ENCODE data around the gene SYTL3. TPM values are rescaled to one million over a fixed set of nuclear protein-coding genes. Genes with fewer than 3 reads are reported as not detected.

Gene SYTL3
- total and polyA plus RNA-seq, 10 of the 15 experiments (the other 5 are each of a cell fraction or from before 2014, with no cell fraction given): 3.3 to 12.1 (median 6.9) TPM

DNA sequence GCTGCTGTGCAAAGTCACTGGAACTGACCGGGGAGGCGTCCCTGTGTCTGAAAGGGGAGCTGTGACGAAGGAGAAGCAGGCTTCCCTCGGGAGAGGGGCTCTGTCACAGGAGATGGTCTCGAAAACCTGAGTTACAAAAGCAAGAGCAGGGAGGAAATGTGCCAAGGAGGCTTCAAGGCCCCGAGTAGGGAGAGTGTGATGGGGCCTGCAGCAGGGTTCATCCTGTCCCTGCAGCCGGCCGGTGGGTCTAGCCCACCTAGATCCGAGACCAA, 22.0 kb upstream of the SYTL3 start:
- CTCF ChIA-PET: interaction anchor here (1.6 to 3.0 kb wide), 2 partner anchors 63 to 407 kb away, joined by 3 to 18 read pairs; no protein-coding TSS in a partner anchor
- ATAC-seq (no peak), DNase-seq (ENCODE audit: low read depth, low spot score) (no peak), FAIRE-seq (no peak)
- in situ Hi-C loops (cut with MboI) (no loop called here), intact Hi-C loops (cut with micrococcal nuclease; ENCODE audit: unreplicated experiment) (no loop called here)
- Histone ChIP-seq H3K36me3 (ENCODE audit: control insufficient read depth in 2 of 2, insufficient read depth in 2 of 2, low read length in 1 of 2) (peaks cover 13 to 25% of the 10 kb centered on the region in 2 experiments), H3K79me2 (ENCODE audit: control insufficient read depth, insufficient read depth, low read length) (no peaks in the 10 kb centered on the region), H3K27ac (ENCODE audit: control insufficient read depth, insufficient read depth) (no peak overlapping the region), H3K27me3 (replicated peaks in 1 of 2; ENCODE audit: control insufficient read depth in 2 of 2, insufficient read depth in 2 of 2, low read length in 1 of 2) (no peaks in the 10 kb centered on the region), H3K4me3 (no peak overlapping the region), H4K20me1 (ENCODE audit: control insufficient read depth, insufficient read depth) (no peaks in the 10 kb centered on the region), H3K4me2 (ENCODE audit: control insufficient read depth, insufficient read depth) (no peak overlapping the region), H3K9me3 (replicated peaks; ENCODE audit: control insufficient read depth, insufficient read depth, low read length) (no peaks in the 10 kb centered on the region), H3K4me1 (ENCODE audit: control insufficient read depth, insufficient read depth, low read length) (no peaks in the 10 kb centered on the region), H3K9ac (ENCODE audit: control insufficient read depth, insufficient read depth, low read length) (no peak overlapping the region), H2AFZ (ENCODE audit: control insufficient read depth, low read depth, low read length) (no peak overlapping the region)
- POLR2A ChIA-PET: interaction anchor here (0.8 kb wide), 1 partner anchor 155 kb away, joined by 3 read pairs; no protein-coding TSS in a partner anchor
- SMC1A ChIA-PET (ENCODE audit: uncharacterized antibody, unreplicated experiment): interaction anchor here (1.1 to 3.4 kb wide), 2 partner anchors 22 to 63 kb away, joined by 5 to 12 read pairs; partner anchors contain the start of gene SYTL3
- BruUV-seq (replicated peaks): no TSS peak
- 87% methylated on average over 9 of the region's 9 CpGs for WGBS (ENCODE audit: insufficient coverage, insufficient replicate concordance, low lambda C conversion rate, missing lambda C conversion rate)
- RAD21 ChIA-PET (ENCODE audit: unreplicated experiment): no interaction called here
- TF ChIP-seq WRNIP1 (IDR thresholded peaks at IDR 0.05; ENCODE audit: borderline replicate concordance, low read depth, low read length) (no peak), SREBF2 (IDR thresholded peaks at IDR 0.05; ENCODE audit: low read length) (no peak)

DNA sequence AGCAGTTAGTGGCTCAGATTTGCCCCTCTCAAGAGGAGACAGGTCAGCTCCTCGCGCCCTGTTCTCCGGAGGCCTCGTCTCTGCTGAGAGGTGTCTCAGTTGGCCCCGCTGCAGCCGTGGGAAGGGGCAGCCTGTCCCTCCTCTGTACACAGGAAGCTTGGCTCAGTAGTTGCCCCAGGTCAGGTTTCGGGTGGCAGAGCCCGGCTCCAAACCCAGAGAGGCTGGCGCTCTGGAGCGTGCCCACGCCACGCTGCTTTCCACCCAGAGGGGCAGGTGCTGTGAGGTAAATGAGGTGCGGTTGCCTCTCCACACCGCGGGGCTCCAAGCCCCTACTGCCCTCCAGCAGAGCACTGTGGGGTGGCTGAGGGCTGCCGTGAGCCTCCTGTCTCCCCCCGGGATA, 21.3 kb upstream of the SYTL3 start:
- H4K20me1 ChIP-seq (ENCODE audit: control insufficient read depth, insufficient read depth): no peaks in the 10 kb centered on the region
- ATAC-seq (no peak), FAIRE-seq (no peak), DNase-seq (ENCODE audit: low read depth, low spot score) (no peak)
- no peak overlapping the region for H3K27ac ChIP-seq (ENCODE audit: control insufficient read depth, insufficient read depth)
- POLR2A ChIA-PET: no interaction called here
- intact Hi-C loops (cut with micrococcal nuclease; ENCODE audit: unreplicated experiment): no loop called here
- no TSS peak for BruUV-seq (replicated peaks)
- RAD21 ChIA-PET (ENCODE audit: unreplicated experiment): interaction anchor here (1.0 kb wide), 1 partner anchor 63 kb away, joined by 3 read pairs; no protein-coding TSS in a partner anchor
- in situ Hi-C loops (cut with MboI): no loop called here
- no peak overlapping the region for H3K4me2 ChIP-seq (ENCODE audit: control insufficient read depth, insufficient read depth)
- no peak overlapping the region for H3K9ac ChIP-seq (ENCODE audit: control insufficient read depth, insufficient read depth, low read length)
- CTCF ChIA-PET: interaction anchor here (0.7 to 3.0 kb wide), 3 partner anchors 23 to 407 kb away, joined by 3 to 18 read pairs (median 3); no protein-coding TSS in a partner anchor
- H3K36me3 ChIP-seq (ENCODE audit: control insufficient read depth in 2 of 2, insufficient read depth in 2 of 2, low read length in 1 of 2): peaks cover 18 to 25% of the 10 kb centered on the region in 2 experiments
- SMC1A ChIA-PET (ENCODE audit: uncharacterized antibody, unreplicated experiment): interaction anchor here (1.1 to 3.4 kb wide), 2 partner anchors 21 to 63 kb away, joined by 5 to 12 read pairs; partner anchors contain the start of gene SYTL3
- H2AFZ ChIP-seq (ENCODE audit: control insufficient read depth, low read depth, low read length): no peak overlapping the region
- TF ChIP-seq TARDBP (IDR thresholded peaks at IDR 0.05; ENCODE audit: borderline replicate concordance) (no peak), MEF2A (IDR thresholded peaks at IDR 0.05; ENCODE audit: insufficient read depth, low read depth, low read length) (no peak), SIX5 (IDR thresholded peaks at IDR 0.05; ENCODE audit: low read depth, low read length, severe bottlenecking) (no peak), RB1 (IDR thresholded peaks at IDR 0.05; ENCODE audit: borderline replicate concordance) (no peak), POLR2A (IDR thresholded peaks at IDR 0.05; ENCODE audit: low read depth, low read length) (no peak), EED (IDR thresholded peaks at IDR 0.05; ENCODE audit: low read depth) (no peak), SPI1 (IDR thresholded peaks at IDR 0.05; ENCODE audit: borderline replicate concordance, insufficient read depth, low read depth, low read length) (no peak), ZSCAN29 (IDR thresholded peaks at IDR 0.05) (no peak), SMAD1 (IDR thresholded peaks at IDR 0.05; ENCODE audit: low read depth, partially characterized antibody) (no peak), CEBPB (IDR thresholded peaks at IDR 0.05; ENCODE audit: borderline replicate concordance in 1 of 2, low read depth in 2 of 2, low read length in 2 of 2) (no peak), BCL11A (IDR thresholded peaks at IDR 0.05; ENCODE audit: low read depth, low read length) (no peak), CREB1 (IDR thresholded peaks at IDR 0.05; ENCODE audit: low read depth) (no peak)
- TF ChIP-seq, protein P1, sequence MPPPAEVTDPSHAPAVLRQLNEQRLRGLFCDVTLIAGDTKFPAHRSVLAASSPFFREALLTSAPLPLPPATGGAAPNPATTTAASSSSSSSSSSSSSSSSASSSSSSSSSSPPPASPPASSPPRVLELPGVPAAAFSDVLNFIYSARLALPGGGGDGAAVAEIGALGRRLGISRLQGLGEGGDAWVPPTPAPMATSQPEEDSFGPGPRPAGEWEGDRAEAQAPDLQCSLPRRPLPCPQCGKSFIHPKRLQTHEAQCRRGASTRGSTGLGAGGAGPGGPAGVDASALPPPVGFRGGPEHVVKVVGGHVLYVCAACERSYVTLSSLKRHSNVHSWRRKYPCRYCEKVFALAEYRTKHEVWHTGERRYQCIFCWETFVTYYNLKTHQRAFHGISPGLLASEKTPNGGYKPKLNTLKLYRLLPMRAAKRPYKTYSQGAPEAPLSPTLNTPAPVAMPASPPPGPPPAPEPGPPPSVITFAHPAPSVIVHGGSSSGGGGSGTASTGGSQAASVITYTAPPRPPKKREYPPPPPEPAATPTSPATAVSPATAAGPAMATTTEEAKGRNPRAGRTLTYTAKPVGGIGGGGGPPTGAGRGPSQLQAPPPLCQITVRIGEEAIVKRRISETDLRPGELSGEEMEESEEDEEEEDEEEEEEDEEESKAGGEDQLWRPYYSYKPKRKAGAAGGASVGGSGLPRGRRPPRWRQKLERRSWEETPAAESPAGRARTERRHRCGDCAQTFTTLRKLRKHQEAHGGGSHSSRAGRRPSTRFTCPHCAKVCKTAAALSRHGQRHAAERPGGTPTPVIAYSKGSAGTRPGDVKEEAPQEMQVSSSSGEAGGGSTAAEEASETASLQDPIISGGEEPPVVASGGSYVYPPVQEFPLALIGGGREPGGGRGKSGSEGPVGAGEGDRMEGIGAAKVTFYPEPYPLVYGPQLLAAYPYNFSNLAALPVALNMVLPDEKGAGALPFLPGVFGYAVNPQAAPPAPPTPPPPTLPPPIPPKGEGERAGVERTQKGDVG (CRISPR knock-in tag; IDR thresholded peaks at IDR 0.05): no peak
- no peak overlapping the region for H3K4me3 ChIP-seq
- no peaks in the 10 kb centered on the region; the same call in 2 of the 3 replicates for H3K9me3 ChIP-seq (replicated peaks; ENCODE audit: control insufficient read depth, insufficient read depth, low read length)
- no peaks in the 10 kb centered on the region for H3K79me2 ChIP-seq (ENCODE audit: control insufficient read depth, insufficient read depth, low read length)
- H3K27me3 ChIP-seq (replicated peaks in 1 of 2; ENCODE audit: control insufficient read depth in 2 of 2, insufficient read depth in 2 of 2, low read length in 1 of 2): no peaks in the 10 kb centered on the region
- WGBS (ENCODE audit: insufficient coverage, insufficient replicate concordance, low lambda C conversion rate, missing lambda C conversion rate): 94% methylated on average over 17 of the region's 17 CpGs
- no peaks in the 10 kb centered on the region for H3K4me1 ChIP-seq (ENCODE audit: control insufficient read depth, insufficient read depth, low read length)

All from GM12878 (cell line).